Suppressor macrophage treated with lipopolysaccharide for 1 hour (primary cell): ENCODE data around the gene SBF2.
"Not testable (repeated sequence)": the region's sequence is repeated elsewhere in the genome, so short reads cannot be mapped to it uniquely, and the experiment has no call there.

Source experiments
- DNase-seq, 3 donors: peaks; one replicate each; pipeline ENCODE4 v3.0.0-alpha.2; 2020 to 2022

Gene SBF2

GRCh38 chr11:10298342-10298741, 4.3 kb upstream of the SBF2 start:
- DNase-seq, result peak in 1 of 3 donors; percentile 34

GRCh38 chr11:10295064-10295901, 1.3 kb upstream of the SBF2 start:
- DNase-seq, result peak; percentile 58 to 84 (median 62)

DNA sequence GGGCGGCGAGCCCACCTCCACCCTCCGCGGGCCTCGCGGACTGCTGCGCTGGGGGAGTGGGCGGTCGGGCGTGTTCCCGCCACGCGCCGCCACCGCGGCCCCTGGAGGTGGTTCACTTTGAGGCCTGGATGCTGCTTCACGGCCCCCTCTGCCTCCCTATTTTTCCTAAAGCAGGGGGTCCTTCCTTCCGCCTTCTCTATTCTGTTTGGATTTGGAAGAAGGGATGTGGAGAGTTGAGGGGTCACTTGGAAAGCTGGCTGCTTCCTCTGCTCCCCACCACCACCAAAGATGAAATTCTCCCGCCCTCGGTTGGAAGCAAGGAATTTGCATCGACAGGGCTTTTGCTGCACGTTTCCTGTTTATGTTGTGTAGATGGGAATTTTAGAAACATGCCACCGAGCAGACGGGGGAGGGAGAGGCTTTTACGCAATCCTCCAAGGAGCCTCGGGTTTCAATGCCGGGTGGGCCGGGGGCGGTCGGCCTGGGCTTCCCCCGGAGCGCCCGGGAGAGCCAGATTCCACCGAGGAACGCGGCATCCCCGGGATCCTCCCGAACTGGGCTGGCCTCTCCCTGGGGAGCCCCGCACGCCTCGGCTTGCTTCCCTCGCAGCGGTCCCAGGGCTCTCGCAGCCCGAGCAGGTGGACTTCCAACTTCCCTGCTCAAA, 403 bp upstream of the SBF2 start:
- peak; percentile 90 to 92 (median 91) for DNase-seq

- DNase-seq, result peak in 1 of 3 donors; percentile 44
Measured at GRCh38 chr11:10291801-10292638, 2.0 kb downstream of the SBF2 start.

DNA sequence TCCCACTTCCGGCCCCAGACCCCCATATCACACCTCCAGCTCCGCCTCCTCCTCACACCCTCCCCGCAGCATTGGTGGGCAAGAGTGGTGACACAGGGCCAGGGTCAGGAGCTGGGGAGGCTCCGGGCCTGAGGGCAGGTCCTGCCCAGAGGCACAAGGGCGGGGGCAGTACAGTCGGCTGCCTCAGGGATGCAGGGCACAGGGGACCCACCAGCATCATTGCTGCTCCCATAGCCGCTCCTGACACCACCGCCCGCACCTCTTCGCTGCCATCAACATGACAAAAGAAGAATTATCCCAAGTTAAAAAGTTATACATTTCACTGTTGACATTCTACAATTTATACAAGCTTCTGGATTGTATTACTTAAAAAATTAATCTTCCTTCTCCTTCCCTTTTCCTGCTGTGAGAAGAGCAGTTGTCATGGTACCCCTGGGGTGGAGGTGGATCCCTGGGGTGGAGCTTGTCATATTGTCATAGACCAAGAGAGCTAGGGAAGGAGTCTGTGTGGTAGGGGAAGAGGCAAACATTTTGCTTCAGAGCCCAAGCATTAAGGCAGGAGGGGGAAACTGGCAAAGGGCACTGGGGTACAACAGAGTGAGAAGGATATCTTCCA, 4.1 kb downstream of the SBF2 start:
- DNase-seq, result peak; percentile 58 to 70 (median 59)

DNA sequence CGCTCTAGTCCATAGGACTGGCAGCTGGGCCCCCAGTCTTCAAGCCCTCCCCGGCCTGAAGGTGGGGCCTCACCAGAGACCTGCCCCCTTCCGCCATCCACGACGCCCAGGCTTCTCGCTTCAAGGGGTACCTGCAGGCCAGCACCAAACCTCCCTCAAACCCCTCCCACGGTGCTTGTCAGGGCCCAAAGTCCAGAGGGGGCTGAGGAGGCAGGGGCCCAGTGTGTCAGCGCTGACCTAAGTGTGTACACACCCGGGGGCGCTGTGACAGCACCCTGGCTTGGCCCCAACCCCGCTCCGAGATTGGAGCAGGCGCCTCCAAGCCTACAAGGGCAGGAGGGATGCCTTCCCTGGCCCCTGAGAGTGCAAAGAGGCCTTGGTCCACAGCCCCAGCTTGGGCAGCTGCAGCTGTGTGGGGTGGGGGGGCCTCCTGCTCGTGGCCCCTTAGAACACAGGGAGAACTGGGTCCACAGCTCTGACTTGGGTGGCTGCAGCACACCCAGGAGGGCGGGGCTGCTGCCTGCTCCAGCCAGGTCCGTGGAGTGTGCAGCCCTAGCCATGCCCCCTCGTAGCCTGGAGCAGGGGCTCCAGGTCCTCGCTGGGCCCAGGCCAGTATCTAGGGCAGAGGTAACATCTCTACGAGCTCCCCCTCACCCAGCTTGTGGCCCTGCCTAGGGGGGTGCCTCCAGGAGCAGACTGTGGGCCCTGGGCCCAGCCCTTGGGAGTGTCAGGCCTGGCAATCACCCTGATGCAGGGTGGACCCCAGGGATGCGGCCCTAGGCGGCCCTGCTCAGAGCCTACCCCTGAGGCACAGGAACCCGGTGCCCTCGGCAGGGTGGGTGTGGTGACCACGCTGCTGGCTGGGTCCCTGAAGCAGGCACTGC, 4.9 kb downstream of the SBF2 start:
- no peak for DNase-seq

DNA sequence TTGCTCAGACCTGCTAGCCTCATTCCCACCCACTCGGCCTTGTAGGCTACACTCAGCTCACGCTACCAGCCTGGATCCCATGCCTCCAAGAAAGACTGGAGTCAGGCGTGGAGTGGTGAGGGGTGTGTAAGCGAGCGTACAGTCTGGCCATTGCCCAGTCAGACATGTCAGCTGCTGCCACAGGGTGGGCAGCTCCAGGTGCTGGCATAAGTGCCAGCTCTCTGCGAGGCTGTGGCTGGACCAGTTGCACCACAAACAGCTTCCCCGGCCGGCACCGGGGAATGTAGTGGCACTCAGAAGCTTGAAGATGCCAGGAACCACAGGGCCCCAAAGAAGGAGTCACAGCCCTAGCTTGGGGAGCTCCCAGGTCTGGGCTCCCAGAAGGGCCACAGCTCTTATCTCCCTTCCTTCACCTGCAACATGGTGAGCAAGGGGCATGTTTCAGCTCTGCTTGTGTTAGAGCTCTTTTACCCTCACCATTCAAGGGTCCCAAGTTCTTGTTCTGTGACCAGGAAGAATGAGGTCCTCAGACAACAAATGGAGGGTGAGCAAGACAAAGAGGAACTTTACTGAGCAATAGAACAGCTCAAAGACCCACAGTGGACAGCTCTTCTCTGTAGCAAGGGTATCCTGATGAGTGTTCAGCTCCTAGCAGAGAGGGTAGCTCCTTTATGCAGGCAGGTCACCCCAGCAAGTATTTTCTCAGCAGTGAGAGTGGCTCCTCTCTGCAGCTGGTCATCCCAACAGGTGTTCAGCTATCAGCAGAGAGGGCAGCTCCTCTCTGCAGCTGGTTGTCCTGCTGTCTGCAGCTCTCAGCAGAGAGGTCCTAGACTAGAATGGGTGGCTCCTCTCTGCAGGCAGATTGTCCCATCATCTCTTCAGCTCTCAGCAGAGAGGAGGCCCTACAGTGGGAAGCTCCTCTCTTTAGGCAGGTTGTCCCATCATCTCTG, 6.0 kb downstream of the SBF2 start:
- DNase-seq, result no peak

- DNase-seq, result peak in 2 of 3 donors; percentile 27 to 43
Measured at GRCh38 chr11:10287140-10287539, 6.9 kb downstream of the SBF2 start.

DNA sequence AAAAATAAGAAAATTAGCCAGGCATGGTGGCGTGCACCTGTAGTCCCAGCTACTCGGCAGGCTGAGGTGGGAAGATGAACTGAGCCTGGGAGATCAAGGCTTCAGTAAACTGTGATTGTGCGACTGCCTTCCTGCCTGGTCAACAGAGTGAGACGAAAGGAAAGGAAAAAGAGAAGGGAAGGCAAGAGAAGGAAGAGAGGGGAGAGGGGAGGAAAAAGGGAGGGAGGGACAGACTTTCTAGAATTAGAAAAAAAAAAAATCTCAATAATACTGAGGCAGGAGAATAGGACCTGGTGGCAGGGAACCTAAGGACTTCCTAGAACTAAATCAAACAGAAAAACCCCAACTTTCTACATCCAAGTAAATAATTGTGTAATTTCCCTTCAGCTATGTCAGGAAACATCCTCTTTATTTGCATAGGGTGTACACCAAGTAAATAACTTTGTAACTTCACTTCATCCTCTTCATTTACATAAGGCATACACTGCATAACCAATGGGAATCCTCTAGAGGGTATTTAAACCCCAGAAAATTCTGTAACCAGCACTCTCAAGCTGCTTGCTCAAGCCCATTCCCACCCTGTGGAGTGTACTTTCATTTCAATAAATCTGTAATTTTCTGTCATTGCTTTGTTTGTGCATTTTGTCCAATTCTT, 8.7 kb downstream of the SBF2 start:
- DNase-seq, result peak; percentile 74 to 97 (median 93)

GRCh38 chr11:10283991-10284390, 10.0 kb downstream of the SBF2 start:
- no peak for DNase-seq

DNA sequence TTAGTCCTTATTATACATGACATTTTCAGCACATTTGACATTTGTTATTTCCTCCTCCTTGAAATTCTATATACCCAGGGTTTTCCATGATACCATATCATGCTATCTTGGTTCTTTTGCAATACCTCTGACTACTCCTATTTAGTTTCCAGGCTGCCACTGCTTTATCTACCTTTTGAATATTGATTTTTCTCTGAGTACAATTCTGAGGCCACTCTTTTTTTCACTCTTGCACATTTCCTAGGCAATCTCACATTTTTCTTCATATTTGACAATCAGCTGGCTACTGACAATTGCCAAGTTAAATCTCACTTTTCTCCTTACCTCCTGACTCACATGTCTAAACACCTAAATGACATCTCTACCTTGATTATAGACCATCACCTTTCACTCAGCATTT, 11.9 kb downstream of the SBF2 start:
- DNase-seq, result no peak

- no peak for DNase-seq
Measured at GRCh38 chr11:10275714-10276113, 18.3 kb downstream of the SBF2 start.

DNA sequence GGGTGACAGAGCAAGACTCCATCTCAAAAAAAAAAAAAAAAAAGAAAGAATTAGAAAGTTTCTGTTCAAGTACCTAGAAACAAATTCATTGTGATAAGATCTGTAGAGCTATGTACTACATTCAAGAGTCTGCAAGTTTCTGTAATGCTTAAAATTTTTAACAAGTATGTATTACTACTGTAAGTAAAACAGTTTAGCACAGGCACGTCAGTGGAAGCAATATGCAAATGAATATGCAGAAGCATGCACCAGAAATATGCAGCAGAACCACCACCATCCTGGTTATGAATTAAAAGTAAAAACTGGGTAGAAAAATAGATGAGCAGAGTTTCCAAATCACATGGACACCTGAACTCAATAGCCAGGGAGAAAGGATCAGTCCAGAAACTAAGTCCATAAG, 19.3 kb downstream of the SBF2 start:
- no peak for DNase-seq

GRCh38 chr11:10273738-10274137, 20.3 kb downstream of the SBF2 start:
- no peak for DNase-seq

- DNase-seq, result no peak
Measured at GRCh38 chr11:10272132-10272531, 21.9 kb downstream of the SBF2 start.

DNA sequence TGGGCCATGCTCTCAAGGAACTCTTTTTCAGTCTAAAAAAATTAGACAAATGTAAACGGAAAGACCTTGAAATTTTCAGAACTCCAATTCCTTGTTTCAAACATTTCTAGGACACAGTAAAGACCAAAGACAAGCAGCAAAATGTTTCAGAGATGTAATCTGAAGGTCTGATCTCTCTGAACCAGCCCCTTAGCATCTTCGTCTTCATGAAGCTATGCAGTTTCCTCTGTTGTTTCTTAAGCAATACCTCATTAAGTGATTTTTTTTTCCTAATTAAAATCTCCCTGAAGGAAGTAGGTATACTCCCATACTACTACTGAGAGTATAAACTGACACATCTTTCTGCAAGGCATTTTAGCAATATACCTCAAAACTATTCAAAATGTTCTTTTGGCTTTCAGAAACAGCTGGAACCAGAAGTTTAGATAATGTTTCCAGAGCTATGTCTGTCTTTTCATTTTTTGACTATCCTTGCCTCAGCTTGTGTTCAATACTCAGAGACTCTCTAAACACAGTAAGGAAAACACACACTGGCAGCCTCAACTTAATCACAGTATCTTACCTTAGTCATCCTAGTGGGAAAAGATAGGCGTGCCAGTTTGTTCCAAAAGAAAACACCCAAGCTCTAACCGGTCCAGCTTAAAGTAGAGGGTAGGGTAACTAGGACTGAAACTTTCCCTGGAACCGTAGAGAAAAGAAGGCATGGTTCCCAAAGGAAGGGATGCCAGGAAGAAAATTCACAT, 25.1 kb downstream of the SBF2 start:
- no peak for DNase-seq

DNA sequence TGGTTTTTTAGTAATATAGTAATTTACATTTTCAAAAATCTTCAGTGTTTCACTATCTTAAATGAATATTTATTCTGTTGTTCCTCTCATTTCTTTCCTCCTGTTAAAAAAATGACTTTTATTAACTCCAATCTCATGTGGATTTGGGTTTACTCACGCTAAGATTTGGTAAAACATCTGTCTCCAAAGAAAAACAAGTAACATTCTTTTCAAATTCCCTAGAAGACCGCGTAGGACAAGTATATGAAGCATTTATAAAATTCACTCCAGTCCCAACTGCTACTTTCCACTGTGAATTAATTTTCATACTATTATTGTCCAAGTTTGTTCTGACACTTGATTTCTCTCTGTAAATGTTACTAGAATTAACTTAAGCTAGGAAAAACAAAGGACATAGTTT, 26.2 kb downstream of the SBF2 start:
- DNase-seq, result no peak

- DNase-seq, result no peak
Measured at GRCh38 chr11:10265936-10266335, 28.1 kb downstream of the SBF2 start.

- not testable (repeated sequence) for DNase-seq
Measured at GRCh38 chr11:10264716-10265115, 29.3 kb downstream of the SBF2 start.
